ENCODE data around the gene ADGRG3. TPM values are rescaled to one million over a fixed set of nuclear protein-coding genes. Genes with fewer than 3 reads are reported as not detected.
A peak's percentile ranks its signal among the peaks of the same experiment; 100 is the strongest.
"Not testable (repeated sequence)": the region's sequence is repeated elsewhere in the genome, so short reads cannot be mapped to it uniquely, and the experiment has no call there.

ADGRG3 gene
- total RNA-seq, 1 donor from 2014 or later, result not detected

DNA sequence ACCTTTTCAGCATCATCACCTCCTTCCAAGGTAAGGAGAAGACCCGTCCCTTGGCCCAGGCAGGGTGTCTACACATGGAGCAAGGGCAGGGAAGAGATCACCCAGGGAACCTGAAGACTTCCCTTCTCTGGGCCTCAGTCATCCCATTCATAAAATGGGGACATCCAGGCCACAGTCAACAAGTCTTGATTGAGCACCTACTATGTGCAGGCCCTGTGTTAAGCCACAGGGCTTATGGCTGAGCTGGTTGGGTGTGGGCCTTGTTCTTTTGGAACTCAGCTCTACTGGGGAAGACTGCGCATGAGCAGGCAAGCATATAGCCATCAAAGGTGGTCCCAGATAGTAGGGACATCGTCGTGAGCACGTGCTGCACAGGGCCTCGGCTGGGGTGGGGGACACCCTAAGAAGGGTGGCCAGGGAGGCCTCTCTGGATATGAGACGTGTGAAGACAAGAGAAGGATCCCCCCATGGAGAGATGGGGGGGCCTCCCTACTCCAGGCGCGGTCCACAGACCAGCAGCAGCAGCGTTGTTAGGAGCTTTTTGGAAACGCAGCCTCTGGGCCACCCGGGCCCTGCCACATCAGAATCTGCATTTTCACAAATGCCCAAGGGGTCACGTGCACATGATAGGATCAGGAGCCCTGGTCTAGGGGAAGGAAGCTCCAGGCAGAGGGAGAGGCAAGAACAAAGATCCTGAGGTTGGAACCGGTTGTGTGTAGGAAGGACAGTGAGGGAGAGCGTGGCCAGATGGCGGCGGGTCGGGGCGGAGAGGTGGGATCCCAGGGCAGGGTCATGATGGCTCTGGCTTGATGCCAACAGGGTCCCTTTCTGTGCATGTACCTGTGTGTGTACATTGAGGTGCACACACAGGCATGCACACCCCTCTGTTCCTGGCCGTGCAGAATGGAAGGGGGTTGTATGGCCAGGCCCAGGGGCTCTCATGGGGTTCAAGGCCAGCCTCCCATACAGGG is 5.9 kb upstream of the ADGRG3 start:
- no peak for DNase-seq (ENCODE audit: low read depth)

DNA sequence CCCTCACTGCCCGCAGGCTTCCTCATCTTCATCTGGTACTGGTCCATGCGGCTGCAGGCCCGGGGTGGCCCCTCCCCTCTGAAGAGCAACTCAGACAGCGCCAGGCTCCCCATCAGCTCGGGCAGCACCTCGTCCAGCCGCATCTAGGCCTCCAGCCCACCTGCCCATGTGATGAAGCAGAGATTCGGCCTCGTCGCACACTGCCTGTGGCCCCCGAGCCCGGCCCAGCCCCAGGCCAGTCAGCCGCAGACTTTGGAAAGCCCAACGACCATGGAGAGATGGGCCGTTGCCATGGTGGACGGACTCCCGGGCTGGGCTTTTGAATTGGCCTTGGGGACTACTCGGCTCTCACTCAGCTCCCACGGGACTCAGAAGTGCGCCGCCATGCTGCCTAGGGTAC is 4.7 kb upstream of the ADGRG3 start:
- DNase-seq (ENCODE audit: low read depth), result no peak

DNA sequence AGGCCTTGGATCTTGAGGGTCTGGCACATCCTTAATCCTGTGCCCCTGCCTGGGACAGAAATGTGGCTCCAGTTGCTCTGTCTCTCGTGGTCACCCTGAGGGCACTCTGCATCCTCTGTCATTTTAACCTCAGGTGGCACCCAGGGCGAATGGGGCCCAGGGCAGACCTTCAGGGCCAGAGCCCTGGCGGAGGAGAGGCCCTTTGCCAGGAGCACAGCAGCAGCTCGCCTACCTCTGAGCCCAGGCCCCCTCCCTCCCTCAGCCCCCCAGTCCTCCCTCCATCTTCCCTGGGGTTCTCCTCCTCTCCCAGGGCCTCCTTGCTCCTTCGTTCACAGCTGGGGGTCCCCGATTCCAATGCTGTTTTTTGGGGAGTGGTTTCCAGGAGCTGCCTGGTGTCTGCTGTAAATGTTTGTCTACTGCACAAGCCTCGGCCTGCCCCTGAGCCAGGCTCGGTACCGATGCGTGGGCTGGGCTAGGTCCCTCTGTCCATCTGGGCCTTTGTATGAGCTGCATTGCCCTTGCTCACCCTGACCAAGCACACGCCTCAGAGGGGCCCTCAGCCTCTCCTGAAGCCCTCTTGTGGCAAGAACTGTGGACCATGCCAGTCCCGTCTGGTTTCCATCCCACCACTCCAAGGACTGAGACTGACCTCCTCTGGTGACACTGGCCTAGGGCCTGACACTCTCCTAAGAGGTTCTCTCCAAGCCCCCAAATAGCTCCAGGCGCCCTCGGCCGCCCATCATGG is 4.0 kb upstream of the ADGRG3 start:
- no peak for DNase-seq (ENCODE audit: low read depth)

DNA sequence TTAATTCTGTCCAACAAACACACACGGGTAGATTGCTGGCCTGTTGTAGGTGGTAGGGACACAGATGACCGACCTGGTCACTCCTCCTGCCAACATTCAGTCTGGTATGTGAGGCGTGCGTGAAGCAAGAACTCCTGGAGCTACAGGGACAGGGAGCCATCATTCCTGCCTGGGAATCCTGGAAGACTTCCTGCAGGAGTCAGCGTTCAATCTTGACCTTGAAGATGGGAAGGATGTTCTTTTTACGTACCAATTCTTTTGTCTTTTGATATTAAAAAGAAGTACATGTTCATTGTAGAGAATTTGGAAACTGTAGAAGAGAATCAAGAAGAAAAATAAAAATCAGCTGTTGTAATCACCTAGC is 3.5 kb upstream of the ADGRG3 start:
- DNase-seq (ENCODE audit: low read depth), result no peak

DNA sequence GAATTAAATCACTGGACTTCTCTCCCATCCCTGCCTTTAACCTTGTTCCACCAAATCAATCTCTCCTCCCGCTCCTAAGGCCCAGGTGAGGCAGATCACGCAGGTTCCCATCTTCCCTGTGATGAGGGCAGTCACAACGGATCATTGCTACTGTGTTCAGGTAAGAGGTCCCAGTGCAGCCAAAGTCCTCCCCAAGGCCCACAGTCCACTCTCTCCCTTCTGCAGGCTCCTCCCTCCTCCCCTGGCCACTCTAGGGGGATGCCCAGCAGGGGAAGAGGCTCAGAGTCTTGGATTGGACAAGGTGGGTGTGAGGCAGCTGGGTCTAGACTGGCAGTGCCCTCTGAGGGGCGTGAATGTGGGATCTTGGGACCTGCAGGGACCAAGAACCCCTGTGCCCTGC is 2.6 kb upstream of the ADGRG3 start:
- DNase-seq (ENCODE audit: low read depth), result no peak

DNA sequence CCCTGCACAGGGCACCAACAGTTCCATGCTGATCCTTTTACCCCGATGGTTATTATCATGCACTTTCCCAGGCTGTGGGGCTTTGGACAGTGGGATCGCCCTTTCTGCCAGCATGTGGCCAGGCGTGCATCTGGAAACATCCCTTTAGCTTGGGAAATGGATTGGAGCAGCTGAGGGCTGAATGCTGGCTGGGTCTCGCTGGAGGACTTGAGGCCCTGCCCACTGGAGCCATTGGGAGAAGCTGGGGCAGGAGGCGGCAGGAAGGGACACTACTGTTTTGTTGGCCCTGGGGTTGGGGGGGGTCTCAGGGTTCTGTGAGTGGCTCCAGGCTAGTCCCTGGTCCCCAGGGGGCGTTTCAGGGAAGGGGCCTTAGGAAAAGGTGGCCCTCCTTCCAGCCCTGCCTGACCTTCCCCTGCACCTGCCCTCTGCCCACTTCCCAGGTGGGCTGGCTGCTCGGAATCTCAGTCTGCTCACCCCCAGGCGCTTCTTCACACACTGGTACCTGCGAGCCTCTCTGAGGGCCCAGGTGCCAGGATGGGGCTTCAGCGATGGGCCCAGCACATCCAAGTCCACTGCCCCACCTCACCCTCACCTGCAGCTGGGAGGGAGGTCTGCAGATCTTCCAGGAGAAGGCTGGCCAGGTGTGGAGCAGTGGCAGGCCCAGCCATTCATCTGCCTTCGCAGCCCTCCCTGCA is 1.6 kb upstream of the ADGRG3 start:
- DNase-seq (ENCODE audit: low read depth), result peak; percentile 78

DNA sequence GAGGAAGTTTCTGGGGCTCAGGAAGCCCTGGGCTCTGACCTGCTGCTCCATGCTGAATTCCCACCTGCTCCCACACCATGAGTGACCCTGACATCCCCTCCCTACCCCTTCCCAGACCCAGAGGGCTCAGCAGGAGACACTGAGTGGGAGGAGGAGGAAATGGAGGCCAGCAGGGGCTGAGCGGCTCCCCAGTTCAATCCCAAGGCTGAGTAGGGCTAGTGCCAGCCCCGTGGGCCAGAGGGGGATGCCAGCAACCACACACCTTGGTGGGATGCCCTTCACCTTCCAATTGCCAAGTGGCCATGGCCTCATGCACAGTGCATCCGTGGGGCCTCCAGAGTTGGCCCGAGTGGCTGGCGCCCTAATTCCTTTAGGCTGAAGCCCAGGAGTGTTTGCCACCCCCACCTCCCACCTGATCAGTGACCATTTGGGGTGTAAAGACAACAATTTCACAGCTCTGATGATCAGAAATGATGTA is 1.0 kb upstream of the ADGRG3 start:
- no peak for DNase-seq (ENCODE audit: low read depth)

DNA sequence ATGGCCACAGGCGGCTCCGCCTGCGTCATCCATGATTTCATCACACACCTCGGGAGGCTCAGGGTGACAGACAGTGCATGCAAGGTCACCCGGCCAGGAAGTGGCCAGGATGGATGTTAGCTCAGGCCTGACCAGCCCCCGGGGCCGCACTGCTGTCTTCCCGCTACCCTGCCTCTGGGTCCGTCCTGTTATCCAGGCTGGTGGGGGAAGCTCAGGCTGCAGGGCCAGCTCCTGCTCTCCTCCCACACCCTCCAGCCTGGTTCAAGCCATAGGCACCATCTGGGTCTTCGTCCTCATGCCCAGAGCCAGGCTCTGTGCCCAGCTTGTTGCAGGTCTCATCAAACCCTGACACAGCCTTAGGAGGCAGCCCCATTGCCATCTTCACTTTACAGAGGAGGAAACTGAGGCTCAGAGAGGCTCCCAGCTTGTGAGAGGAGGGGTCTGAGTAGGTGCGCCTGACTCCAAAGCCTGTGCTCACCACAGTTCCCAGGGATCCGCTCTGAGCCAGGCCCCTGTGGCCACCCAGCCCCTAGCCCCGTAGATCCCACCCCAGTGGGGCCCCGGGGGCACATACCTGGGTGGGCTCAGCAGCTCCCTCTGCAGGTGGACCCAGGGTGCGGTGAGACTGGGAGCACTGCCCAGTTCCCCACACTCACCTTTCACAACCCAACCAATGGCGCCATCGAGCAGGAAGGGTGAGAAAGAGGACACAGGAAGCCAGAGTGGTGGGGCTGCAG is 412 bp upstream of the ADGRG3 start:
- no peak for DNase-seq (ENCODE audit: low read depth)

DNA sequence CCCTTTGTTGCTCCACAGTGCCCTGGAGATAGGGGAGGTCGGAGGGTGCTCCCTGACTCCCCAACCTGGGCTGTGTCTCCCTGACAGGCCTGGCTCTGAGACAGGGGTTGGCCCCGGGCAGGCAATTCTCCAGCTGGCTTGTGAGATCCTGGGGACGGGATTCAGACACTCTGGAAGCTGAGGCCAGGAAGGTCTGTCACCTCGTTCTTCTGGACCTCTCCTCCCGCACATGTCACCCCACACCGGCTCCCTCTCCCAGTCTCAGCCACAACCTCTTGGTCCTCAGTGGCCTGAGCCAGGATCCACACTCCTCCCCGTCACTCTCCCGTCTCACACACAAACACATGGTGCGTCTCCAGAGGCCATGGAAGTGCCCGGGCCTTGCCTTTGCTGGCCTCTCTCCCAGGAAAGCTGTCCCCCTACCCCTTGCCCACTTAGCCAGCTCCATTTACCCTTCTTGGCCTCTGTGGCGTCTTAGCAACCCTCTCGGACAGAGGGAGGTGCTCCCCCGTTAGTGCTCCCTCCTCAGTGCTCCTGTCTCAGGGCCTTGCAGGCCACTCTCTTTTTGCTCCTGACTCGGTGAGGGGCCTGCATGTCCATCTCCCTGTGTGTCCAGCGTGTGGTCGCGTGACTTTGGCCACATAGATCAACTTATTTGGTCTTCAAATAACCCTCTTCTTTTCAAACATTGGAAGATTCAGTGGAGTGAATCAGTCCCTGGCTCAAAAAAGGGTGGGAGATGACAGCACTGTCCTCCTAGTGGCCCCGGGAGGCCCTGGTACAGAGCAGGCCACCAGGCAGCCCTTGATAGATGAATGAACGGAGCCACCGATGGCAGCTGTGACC is 747 bp downstream of the ADGRG3 start:
- DNase-seq (ENCODE audit: low read depth), result no peak

DNA sequence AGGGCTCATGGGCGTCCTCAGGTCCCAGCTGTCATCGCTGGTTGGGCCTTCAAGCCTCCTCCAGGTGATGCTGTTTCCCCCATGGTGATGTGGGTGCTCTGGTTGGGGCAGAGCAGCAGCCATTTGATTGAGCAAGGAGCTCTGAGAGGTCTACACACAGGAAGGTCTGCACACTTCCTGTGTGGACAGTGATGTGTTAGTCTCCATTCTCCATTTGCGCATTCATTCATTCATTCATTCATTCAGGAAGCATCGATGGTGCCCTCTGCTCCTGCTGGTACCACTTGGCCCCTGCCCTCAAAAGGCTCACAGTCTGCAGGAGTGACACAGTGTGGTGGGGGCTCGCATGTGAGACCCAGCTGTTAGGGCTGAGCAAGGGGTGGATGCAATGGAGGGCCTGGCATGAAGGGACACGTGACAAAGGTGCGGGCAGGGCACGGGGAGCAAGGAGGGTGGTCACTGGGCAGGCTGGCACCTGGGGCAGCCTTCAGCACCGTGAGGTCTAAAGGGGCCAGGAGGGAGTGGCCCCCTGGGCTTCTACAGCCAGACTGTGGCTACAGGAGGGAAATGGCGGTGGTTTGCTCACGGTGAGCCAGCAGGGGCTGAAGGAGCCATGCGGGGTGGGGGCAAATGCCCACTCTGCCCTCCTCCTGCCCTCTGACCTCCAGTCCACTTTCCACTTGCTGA is 1.5 kb downstream of the ADGRG3 start:
- DNase-seq (ENCODE audit: low read depth), result no peak

DNA sequence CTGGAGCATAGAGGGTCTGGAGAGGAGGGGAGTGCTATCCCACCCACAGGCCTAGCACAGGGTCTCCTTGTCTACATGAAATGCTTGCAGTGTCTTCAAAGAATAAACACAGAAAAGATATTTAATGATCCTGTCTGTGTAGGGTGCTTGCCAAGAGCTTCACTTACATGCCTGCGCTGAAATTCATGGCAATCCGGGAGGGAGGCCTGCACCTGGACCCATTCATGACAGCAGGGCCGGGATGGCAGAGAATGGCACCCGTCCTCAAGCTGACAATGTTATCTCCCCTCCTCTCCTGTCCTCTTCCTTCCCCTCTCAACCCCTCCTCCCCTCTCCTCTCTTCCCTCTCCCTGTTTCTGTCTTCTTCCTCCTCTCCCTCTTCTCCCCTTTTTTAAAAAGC is 2.1 kb downstream of the ADGRG3 start:
- no peak for DNase-seq (ENCODE audit: low read depth)

DNA sequence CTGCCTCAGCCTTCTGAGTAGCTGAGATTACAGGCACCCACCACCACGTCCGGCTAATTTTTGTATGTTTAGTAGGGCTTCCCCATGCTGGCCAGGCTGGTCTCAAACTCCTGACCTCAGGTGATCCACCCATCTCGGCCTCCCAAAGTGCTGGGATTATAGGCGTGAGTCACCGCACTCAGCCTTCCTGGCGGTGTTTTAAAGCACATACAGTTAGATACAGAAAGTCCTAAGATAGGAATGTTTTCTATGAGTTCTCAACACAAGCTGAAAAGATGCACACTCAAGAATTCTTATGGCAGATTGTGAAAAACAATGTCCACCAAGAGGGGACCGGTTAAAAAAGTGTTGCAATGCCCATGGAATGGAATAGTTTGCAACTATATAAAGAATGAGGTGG is 3.3 kb downstream of the ADGRG3 start:
- not testable (repeated sequence) for DNase-seq (ENCODE audit: low read depth)

DNA sequence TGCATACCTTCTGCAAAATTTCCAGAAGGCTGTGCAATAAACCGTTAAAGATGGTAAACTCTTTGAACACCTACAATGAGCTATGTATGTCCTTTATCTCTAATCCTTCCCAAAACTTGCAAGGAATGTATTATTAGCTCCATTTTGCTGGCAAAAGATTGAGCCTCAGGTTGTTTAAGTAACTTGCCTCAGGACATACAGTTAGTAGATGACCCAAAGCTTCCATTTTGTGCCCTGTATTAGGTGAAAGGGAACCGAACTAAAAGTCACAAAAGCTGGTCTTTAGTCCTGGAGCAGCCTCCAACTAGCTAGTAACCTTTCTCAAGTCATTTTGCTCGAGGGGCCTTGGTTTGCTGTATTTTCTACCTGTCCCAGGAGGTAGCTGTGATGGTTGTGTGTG is 4.3 kb downstream of the ADGRG3 start:
- DNase-seq (ENCODE audit: low read depth), result no peak

DNA sequence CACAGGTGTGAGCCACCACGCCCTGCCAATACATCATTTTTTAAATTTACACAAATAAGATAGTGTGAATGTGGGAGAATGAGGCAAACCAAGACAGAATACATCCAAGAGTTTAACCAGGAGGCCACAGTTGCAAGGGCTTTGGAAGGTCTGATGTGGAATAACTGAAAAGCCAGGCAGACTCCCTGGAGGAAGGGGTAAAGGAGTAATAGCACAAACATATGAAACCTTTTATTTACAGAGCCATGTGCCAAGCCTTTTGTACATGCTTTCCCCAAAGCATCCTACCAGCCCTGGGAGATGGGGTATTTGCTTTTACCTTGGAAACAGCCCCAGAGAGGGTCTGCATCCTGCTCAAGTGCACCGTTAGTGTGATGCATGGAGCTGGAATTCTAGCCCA is 4.7 kb downstream of the ADGRG3 start:
- DNase-seq (ENCODE audit: low read depth), result no peak

DNA sequence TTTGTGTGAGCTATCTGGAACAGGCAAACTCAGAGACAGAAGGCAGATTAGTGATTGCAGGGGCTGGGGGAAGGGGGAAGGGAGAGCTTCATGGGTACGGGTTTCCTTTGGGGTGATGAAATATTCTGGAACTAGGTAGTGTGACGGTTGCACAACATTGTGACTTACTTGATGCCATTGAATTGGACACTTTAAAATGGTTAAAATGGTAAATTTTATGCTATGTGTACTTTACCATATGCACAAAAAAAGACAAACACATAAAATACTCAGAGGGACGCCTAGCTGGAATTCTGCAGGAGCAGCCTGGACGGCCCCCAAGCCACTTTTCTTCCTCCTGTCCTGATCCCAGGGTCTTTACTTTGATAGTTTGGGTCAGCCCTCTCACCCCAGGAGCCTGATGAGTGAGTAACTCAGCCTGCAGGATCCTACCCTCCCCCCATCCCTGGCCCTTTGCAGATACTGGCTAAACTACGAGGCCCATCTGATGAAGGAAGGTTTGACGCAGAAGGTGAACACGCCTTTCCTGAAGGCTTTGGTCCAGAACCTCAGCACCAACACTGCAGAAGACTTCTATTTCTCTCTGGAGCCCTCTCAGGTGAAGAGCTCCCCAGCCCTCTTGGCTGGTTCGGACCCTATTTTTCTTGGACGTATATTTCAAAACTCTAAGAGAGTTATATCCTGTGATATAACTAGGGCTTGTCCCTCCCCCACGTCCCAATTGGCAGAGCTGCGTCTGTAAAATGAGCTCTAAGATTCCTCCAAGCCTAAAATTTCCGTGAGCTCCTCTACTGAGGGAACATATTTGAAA is 7.8 kb downstream of the ADGRG3 start:
- DNase-seq (ENCODE audit: low read depth), result no peak

DNA sequence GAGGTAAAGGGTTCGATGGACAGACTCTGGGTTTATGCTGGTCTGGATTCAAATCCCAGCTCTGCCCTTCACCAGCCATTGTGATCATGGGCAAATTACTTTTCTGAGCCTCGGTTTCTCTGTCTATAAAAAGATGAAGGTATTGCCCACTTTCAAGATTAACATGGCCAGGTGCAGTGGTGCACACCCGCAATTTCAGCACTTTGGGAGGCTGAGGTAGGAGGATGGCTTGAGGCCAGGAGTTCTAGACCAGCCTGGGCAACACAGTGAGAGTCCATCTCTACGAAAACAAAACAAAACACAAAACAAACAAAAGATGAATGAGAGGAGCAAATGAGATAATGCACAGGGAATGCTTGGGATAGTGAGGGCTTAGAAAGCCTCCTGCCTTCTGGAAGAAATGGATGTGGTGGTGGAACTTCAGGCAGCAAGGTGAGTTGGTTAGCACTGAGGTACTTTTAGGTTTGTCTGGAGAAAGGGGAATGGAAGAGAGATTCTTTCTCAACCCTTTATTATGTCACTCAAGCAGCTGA is 8.5 kb downstream of the ADGRG3 start:
- no peak for DNase-seq (ENCODE audit: low read depth)

DNA sequence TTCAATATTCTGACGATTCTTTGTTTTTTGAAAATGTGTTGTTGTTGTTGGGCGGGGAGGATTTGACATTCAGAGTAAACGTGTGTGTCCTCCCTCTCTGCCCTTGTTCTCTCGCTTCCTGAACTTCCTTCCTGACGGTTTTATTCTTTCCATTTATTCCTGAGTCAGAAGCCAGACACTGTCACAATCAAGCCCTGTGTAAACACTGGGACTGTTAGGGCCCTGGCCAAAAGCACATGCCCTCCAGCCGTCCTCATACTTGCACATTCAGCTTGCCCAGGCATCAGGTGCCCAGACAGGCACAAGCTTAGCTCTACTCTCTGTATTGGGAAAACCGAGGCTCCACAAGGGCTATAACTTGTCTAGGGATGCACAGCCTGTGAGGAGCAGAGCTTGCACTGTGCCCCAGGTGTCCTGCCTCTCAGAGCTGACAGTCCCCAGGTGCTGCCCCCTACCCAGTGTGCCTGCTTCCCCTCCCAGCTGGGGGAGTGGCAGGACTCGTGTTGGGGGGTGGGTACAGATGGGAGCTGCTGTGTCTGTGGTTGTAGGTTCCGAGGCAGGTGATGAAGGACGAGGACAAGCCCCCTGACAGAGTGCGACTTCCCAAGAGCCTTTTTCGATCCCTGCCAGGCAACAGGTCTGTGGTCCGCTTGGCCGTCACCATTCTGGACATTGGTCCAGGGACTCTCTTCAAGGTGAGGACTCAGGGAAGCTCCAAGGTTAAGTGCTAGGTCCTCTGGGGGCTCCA is 9.7 kb downstream of the ADGRG3 start:
- no peak for DNase-seq (ENCODE audit: low read depth)

DNA sequence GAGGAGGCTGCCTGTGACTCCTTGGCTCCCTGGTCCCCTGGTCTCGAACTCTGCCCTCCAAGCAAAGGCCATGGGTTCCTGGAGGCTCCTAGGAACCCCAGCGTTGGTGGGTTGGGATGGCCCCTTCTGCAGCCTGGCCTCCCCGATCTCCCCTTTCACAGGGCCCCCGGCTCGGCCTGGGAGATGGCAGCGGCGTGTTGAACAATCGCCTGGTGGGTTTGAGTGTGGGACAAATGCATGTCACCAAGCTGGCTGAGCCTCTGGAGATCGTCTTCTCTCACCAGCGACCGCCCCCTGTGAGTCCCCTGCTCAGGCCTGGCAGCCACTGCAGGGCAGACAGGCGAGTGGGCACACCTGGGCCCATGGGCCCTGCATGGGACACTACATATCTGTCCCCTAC is 10.9 kb downstream of the ADGRG3 start:
- DNase-seq (ENCODE audit: low read depth), result no peak
